Measurements from ENCODE around the gene HS6ST2.
"Not testable (repeated sequence)": the region's sequence is repeated elsewhere in the genome, so short reads cannot be mapped to it uniquely, and the experiment has no call there.

The HS6ST2 gene

DNA sequence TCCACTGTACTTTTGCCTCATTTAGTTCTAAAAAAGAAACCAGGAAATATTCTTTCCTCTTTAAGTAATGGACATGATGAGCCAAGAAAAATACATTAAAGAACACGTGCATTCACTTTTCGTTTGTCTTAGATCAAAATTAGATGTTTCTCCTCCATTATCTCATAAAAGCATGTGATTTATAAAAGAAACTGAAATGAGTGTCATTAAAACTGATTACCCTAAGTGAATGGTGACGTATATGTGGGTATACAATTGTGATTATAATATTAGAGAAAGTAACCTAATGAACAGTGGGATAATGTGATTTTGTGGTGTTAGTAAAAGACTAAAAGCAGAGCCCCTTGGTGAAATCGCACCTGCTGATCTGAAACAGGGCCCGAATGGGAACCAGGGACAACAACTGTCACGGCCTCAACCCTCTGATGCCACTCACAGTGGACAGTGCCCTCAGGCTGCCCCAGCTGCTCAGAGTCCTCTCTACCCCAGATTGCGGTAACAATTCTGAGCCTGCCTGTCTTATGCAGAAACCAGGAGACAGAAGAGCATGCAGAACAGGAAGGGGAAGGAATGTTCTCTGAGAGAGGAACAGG is 25.7 kb upstream of the HS6ST2 start:
- H3K27ac ChIP-seq, result no peak overlapping the region
- TF ChIP-seq, protein P1, sequence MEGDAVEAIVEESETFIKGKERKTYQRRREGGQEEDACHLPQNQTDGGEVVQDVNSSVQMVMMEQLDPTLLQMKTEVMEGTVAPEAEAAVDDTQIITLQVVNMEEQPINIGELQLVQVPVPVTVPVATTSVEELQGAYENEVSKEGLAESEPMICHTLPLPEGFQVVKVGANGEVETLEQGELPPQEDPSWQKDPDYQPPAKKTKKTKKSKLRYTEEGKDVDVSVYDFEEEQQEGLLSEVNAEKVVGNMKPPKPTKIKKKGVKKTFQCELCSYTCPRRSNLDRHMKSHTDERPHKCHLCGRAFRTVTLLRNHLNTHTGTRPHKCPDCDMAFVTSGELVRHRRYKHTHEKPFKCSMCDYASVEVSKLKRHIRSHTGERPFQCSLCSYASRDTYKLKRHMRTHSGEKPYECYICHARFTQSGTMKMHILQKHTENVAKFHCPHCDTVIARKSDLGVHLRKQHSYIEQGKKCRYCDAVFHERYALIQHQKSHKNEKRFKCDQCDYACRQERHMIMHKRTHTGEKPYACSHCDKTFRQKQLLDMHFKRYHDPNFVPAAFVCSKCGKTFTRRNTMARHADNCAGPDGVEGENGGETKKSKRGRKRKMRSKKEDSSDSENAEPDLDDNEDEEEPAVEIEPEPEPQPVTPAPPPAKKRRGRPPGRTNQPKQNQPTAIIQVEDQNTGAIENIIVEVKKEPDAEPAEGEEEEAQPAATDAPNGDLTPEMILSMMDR (conservative IDR thresholded peaks at IDR 0.05), result no peak

DNA sequence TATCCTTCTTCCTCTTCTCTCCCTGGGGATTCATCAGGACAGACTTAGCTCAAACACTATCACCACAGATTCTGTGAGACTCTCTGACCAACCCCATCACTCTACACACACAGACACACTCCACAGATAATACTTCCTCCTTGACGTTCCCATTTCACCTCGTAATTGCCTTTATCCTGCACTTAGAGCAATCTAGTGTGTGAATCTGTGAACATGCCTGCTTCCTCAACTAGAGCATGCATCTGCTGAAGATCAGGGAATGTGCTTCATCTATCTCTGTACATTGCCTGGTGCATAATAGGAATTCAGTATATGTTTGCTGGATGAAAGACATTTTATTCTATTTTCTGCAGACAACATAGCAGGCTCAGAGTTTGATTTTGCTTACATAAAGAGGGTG is 25.1 kb upstream of the HS6ST2 start:
- TF ChIP-seq, protein P1 (conservative IDR thresholded peaks at IDR 0.05), result no peak

DNA sequence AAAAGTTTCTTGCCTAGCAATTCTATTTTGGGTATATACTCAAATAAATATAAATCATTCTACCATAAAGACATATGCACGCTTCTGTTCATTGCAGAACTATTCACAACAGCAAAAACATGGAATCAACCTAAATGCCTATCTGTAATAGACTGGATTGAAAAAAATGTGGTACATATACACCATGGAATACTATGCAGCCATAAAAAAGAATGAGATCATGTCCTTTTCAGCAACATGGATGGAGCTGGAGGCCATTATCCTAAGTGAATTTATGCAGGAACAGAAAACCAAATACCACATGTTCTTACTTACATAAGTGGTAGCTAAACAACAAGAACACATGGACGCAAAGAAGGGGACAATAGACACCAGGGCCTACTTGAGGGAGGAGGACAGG is 21.6 kb upstream of the HS6ST2 start:
- H3K27ac ChIP-seq, result not testable (repeated sequence)

More for the DNA sequence above, 25.1 kb upstream of the HS6ST2 start:
- H3K27ac ChIP-seq, result no peak overlapping the region

DNA sequence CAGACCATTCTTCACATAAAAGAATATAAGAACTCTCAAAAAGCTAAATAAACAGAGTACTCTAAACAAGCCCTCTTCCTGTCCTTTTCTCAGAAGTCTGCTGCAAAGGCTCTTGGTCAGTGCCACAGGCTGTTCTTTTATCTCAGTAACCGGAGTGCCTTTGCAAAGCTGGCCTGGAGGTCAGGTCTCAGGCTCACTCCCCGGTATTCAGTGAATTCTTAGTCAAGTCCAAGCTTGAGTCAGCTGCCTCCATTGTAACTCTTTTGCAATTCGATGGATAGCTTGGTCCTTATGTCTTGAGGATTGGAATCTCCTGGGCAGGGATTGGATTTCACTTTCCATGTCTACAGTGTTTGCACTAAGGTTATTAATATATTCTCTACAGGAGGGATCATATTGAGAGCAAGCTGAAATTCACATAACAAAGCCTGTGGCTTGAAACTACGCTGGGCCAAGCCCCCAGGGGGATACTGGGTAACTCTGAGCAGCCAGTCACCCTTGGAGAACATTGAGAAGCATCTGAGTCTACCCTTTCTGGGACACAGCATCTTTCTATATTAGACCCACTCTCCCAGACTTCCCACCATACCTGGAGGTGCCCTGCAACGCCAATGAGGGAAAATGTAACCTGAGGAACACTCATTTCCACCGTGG is 10.0 kb upstream of the HS6ST2 start:
- TF ChIP-seq, protein P1 (conservative IDR thresholded peaks at IDR 0.05), result no peak
- H3K27ac ChIP-seq, result peak overlapping the region; percentile 40

DNA sequence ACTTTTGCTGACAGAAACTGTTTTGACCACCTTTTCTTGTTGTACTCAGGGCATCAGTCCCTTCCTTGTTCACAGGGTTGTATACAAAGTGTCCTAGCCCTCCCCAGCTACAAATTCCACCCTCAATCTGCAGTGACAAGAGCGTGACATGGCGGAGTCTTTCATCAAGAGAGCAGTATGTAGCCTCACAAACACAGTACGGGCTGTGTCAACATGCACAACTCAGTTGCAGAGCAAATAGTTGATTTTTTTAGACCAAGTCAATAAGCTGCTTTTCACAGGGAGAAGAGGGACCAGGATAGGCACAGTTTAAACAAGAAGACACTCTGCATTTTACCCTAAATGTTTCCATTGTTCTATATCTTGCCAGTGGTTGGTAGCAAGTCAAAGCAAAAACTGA is 8.6 kb upstream of the HS6ST2 start:
- TF ChIP-seq, protein P1 (conservative IDR thresholded peaks at IDR 0.05), result no peak
- peak overlapping the region; percentile 40 for H3K27ac ChIP-seq

DNA sequence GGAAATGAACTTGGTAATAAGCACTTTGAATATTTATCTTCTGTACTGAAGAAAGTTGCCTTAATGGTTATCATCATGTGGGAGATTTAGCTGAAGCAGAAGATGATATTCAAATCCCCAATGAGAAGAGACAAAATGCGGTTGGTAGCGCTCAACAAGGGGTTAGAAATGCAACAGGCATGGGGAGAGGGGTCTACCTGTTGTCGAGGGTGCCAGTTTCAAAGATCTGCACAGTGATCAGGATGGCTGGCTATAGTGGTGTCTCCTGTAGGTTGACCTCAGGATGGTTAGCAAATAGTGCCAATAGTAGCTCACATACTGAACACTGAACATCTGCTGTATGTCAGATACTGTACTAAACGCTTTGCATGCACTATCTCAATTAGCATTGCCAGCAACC is 7.0 kb upstream of the HS6ST2 start:
- TF ChIP-seq, protein P1 (conservative IDR thresholded peaks at IDR 0.05), result no peak
- H3K27ac ChIP-seq, result no peak overlapping the region

DNA sequence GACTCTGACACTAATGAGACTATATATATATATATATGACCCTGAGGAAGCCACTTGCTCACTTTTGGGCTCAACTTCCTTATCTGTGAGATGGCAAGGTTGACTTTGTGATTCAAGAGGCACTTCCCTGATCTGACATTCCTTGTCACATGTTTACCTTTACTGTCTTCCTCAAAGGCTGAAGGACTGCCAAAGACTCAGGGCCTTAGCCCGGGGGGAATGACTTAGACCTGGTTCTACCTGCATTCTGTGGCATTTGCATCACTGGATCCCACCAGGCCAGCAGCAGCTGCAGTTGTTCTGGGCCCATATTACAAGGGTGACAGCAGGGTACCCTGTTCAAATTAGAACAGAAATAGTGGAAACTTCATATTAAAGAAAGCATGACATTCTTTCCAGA is 3.1 kb upstream of the HS6ST2 start:
- TF ChIP-seq, protein P1 (conservative IDR thresholded peaks at IDR 0.05), result no peak
- no peak overlapping the region for H3K27ac ChIP-seq
